Measurements from ENCODE around the gene GNPDA2. TPM values are rescaled to one million over a fixed set of nuclear protein-coding genes. Genes with fewer than 3 reads are reported as not detected.

The GNPDA2 gene
- total and polyA plus RNA-seq, 8 donors, result 2.6 to 10.1 (median 4.4) TPM

DNA sequence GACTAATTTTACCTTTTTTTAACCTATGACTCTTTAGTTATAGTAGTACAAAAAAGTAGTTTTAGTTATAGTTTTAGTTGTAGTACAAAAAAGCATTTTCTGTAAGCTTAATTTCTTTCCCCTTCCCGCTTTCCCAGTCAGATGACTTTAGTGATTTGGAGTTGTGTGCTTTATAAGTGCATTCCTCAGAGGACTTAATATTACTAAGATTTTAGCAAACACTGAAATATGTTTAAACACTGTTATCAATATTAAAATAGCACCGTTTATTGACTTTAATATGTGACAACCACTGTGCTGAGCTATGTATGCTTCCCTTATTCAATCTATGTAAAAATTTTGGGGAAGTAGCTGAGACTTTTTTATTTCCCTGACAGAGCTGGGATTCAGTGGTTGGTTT is 25.3 kb downstream of the GNPDA2 start:
- TF ChIP-seq, protein P1, sequence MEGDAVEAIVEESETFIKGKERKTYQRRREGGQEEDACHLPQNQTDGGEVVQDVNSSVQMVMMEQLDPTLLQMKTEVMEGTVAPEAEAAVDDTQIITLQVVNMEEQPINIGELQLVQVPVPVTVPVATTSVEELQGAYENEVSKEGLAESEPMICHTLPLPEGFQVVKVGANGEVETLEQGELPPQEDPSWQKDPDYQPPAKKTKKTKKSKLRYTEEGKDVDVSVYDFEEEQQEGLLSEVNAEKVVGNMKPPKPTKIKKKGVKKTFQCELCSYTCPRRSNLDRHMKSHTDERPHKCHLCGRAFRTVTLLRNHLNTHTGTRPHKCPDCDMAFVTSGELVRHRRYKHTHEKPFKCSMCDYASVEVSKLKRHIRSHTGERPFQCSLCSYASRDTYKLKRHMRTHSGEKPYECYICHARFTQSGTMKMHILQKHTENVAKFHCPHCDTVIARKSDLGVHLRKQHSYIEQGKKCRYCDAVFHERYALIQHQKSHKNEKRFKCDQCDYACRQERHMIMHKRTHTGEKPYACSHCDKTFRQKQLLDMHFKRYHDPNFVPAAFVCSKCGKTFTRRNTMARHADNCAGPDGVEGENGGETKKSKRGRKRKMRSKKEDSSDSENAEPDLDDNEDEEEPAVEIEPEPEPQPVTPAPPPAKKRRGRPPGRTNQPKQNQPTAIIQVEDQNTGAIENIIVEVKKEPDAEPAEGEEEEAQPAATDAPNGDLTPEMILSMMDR (IDR thresholded peaks at IDR 0.05), result no peak
- no peaks in the 10 kb centered on the region for H3K27me3 ChIP-seq
- no peak overlapping the region for H3K4me3 ChIP-seq
- 44 to 45% methylated on average over 2 of the region's 2 CpGs for WGBS, 2 donors
- DNase-seq (no peak), FAIRE-seq (no peak), ATAC-seq (no peak)
- peaks cover 0 to 27% (median 6%) of the 10 kb centered on the region in 3 donors for H3K36me3 ChIP-seq
- H3K27ac ChIP-seq, result no peak overlapping the region
- H3K4me1 ChIP-seq, result no peaks in the 10 kb centered on the region
- no peaks in the 10 kb centered on the region for H3K9me3 ChIP-seq
- intact Hi-C loops (cut with DNase I), result no loop called here

DNA sequence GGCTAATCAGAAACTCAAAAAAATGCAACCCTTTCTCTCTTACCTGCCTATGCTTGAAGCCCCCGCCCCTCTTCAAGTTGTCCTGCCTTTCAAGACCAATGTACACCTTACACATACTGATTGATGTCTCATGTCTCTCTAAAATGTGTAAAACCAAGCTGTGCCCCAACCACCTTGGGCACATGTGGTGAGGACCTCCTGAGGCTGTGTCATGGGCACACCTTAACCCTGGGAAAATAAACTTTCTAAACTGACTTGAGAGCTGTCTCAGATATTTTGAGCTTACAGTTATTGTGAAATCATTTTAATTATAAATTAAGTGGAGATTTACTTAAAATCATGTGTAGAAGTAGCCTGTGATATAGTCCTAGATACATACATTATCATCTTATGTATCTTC is 25.9 kb downstream of the GNPDA2 start:
- Histone ChIP-seq H3K4me3 (no peak overlapping the region), H3K27me3 (no peaks in the 10 kb centered on the region), H3K36me3 (peaks cover 0 to 27% (median 6%) of the 10 kb centered on the region in 3 donors), H3K4me1 (no peaks in the 10 kb centered on the region), H3K9me3 (no peaks in the 10 kb centered on the region), H3K27ac (no peak overlapping the region)
- intact Hi-C loops (cut with DNase I), result no loop called here
- FAIRE-seq (no peak), DNase-seq (no peak), ATAC-seq (no peak)
- TF ChIP-seq, protein P1 (IDR thresholded peaks at IDR 0.05), result no peak
- 91 to 98% methylated on average over 1 of the region's 1 CpG for WGBS, 2 donors

DNA sequence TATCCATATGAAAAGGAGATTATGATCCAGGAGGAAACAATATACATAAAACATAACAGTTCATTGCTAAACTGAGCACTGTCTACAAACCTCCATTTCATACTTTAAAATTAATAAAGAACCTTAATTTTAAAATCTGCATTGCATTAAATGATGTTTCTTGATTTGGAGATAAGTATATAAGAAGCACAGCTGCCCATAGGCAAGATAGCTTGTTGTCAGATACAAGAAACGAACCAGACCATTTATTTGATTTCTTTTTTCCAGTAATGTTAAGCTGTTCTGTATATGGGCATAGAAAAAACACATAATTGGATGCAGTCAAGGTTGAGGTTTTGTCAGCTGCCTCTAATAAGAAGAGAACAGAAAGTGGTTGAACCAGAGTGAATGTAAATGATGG is 41.7 kb downstream of the GNPDA2 start:
- ATAC-seq, result no peak
- TF ChIP-seq, protein P1 (IDR thresholded peaks at IDR 0.05), result no peak
- H3K9me3 ChIP-seq, result no peaks in the 10 kb centered on the region
- 86 to 91% methylated on average over 1 of the region's 1 CpG for WGBS, 2 donors
- DNase-seq, result no peak
- no peak overlapping the region for H3K27ac ChIP-seq
- no peak for FAIRE-seq
- H3K36me3 ChIP-seq, result peaks cover 0 to 35% (median 0%) of the 10 kb centered on the region in 3 donors
- no peak overlapping the region for H3K4me3 ChIP-seq
- intact Hi-C loops (cut with DNase I), result no loop called here
- H3K27me3 ChIP-seq, result no peaks in the 10 kb centered on the region
- H3K4me1 ChIP-seq, result peaks cover under 1 to 19% (median 1%) of the 10 kb centered on the region in 3 donors

DNA sequence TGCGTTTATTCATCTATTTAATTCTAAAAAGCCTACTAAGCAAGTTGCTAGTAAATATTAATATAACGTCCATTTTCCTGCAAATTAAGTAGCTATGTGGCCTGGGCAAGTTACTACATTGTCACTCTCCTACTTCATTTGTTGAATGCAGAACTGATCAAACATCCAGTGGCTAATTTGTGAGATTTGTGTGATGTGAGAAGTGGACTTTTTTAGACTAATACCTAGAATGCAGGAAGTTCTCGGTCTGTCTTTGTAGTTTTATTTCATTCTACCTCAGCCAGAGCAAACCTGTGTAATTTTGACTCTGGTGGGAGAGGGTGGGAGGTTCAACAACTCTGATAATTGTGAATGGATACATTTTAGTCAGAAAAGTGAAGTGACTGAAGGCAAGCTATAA is 47.3 kb downstream of the GNPDA2 start:
- intact Hi-C loops (cut with DNase I), result no loop called here
- no peak for DNase-seq
- FAIRE-seq, result no peak
- Histone ChIP-seq H3K36me3 (peaks cover 0 to 8% (median 0%) of the 10 kb centered on the region in 3 donors), H3K9me3 (no peaks in the 10 kb centered on the region), H3K27ac (peak overlapping the region; percentile 82 to 91 (median 86)), H3K4me3 (peak overlapping the region; percentile 70 to 85 (median 78)), H3K27me3 (no peaks in the 10 kb centered on the region), H3K4me1 (peaks cover 5 to 23% (median 6%) of the 10 kb centered on the region in 3 donors)
- WGBS, 2 donors, result 0 to 2% methylated on average over 3 of the region's 3 CpGs
- TF ChIP-seq, protein P1 (IDR thresholded peaks at IDR 0.05), result no peak
- peak in 2 of 4 donors; percentile 2 to 3 for ATAC-seq
